Activated naive CD4-positive, alpha-beta T cell treated with anti-CD3 and anti-CD28 coated beads, Interleukin-2, amount 50 U/mL, for 24 hours (primary cell): ENCODE measurements around the gene GGN.

Source experiments
- H3K27ac Mint-ChIP-seq: one replicate; pipeline ENCODE4 v1.8.0; 2021; ENCODE audit warnings: mild to moderate bottlenecking, mixed read lengths
- H3K27me3 Mint-ChIP-seq: one replicate; pipeline ENCODE4 v1.8.0; 2021; ENCODE audit warnings: mixed read lengths
- H3K36me3 Mint-ChIP-seq: one replicate; pipeline ENCODE4 v1.8.0; 2021; ENCODE audit warnings: mixed read lengths
- H3K4me1 Mint-ChIP-seq: one replicate; pipeline ENCODE4 v1.8.0; 2021; ENCODE audit warnings: mixed read lengths
- H3K4me3 Mint-ChIP-seq: one replicate; pipeline ENCODE4 v1.8.0; 2021; ENCODE audit warnings: mild to moderate bottlenecking, mixed read lengths
- H3K9me3 Mint-ChIP-seq: one replicate; pipeline ENCODE4 v1.8.0; 2021; ENCODE audit warnings: mixed read lengths

The GGN gene

GRCh38 chr19:38399537-38399936 lies 11.7 kb upstream of the GGN start:
- Mint-ChIP-seq H3K27ac (peak overlapping the region; percentile 71), H3K4me3 (no peak overlapping the region), H3K9me3 (no peaks in the 10 kb centered on the region), H3K4me1 (peaks cover 31% of the 10 kb centered on the region), H3K36me3 (no peaks in the 10 kb centered on the region), H3K27me3 (no peaks in the 10 kb centered on the region)

- no peak overlapping the region for H3K4me3 Mint-ChIP-seq
Measured at GRCh38 chr19:38399081-38399480, 11.2 kb upstream of the GGN start.

GRCh38 chr19:38395381-38396114 lies 7.7 kb upstream of the GGN start:
- no peaks in the 10 kb centered on the region for H3K36me3 Mint-ChIP-seq
- H3K27me3 Mint-ChIP-seq, result no peaks in the 10 kb centered on the region
- no peak overlapping the region for H3K27ac Mint-ChIP-seq
- no peaks in the 10 kb centered on the region for H3K9me3 Mint-ChIP-seq
- H3K4me3 Mint-ChIP-seq, result peak overlapping the region; percentile 84
- peaks cover 28% of the 10 kb centered on the region for H3K4me1 Mint-ChIP-seq

More at GRCh38 chr19:38399081-38399480, 11.2 kb upstream of the GGN start:
- Mint-ChIP-seq H3K36me3 (no peaks in the 10 kb centered on the region), H3K27me3 (no peaks in the 10 kb centered on the region), H3K4me1 (peaks cover 31% of the 10 kb centered on the region), H3K9me3 (no peaks in the 10 kb centered on the region), H3K27ac (peak overlapping the region; percentile 71)

GRCh38 chr19:38394488-38394887 lies 6.7 kb upstream of the GGN start:
- peak overlapping the region; percentile 75 for H3K4me3 Mint-ChIP-seq
- no peaks in the 10 kb centered on the region for H3K27me3 Mint-ChIP-seq
- peaks cover 34% of the 10 kb centered on the region for H3K4me1 Mint-ChIP-seq
- no peaks in the 10 kb centered on the region for H3K36me3 Mint-ChIP-seq
- H3K27ac Mint-ChIP-seq, result peak overlapping the region; percentile 66
- no peaks in the 10 kb centered on the region for H3K9me3 Mint-ChIP-seq

DNA sequence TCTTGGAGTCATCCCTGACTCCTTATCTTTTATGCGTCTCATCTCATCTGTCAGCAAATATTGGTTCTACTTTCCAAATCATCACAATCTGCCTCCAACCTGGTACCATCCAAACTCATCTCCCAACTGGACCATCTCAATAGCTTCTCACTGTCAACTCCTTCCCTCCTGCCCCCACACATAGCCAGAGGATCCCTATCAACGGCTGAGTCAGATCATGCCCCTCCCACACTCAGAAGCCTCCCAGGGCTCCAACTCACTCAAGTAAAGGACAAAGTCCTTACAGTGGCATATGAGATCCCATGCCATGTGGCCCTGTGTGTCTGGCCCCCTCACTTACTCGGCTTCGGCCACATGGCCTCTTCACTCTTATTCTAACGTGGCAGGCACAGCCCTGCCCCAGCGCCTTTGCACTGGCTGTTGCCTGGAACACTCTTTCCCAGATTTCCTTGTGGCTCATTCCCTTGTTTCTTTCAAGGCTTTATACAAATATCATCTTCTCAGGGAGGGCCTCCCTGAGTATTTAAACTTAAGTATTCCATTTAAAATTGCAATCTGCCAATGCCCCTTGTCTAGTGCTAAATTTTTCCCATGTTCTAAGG lies 5.0 kb upstream of the GGN start:
- H3K4me3 Mint-ChIP-seq, result no peak overlapping the region
- no peaks in the 10 kb centered on the region for H3K36me3 Mint-ChIP-seq
- no peaks in the 10 kb centered on the region for H3K9me3 Mint-ChIP-seq
- peak overlapping the region; percentile 10 for H3K27ac Mint-ChIP-seq
- H3K27me3 Mint-ChIP-seq, result peaks cover 2% of the 10 kb centered on the region
- peaks cover 42% of the 10 kb centered on the region for H3K4me1 Mint-ChIP-seq

- Mint-ChIP-seq H3K4me3 (no peak overlapping the region), H3K27me3 (peaks cover 5% of the 10 kb centered on the region), H3K27ac (no peak overlapping the region), H3K9me3 (no peaks in the 10 kb centered on the region), H3K36me3 (peaks cover 3% of the 10 kb centered on the region), H3K4me1 (peaks cover 48% of the 10 kb centered on the region)
Measured at GRCh38 chr19:38391911-38392464, 4.2 kb upstream of the GGN start.

DNA sequence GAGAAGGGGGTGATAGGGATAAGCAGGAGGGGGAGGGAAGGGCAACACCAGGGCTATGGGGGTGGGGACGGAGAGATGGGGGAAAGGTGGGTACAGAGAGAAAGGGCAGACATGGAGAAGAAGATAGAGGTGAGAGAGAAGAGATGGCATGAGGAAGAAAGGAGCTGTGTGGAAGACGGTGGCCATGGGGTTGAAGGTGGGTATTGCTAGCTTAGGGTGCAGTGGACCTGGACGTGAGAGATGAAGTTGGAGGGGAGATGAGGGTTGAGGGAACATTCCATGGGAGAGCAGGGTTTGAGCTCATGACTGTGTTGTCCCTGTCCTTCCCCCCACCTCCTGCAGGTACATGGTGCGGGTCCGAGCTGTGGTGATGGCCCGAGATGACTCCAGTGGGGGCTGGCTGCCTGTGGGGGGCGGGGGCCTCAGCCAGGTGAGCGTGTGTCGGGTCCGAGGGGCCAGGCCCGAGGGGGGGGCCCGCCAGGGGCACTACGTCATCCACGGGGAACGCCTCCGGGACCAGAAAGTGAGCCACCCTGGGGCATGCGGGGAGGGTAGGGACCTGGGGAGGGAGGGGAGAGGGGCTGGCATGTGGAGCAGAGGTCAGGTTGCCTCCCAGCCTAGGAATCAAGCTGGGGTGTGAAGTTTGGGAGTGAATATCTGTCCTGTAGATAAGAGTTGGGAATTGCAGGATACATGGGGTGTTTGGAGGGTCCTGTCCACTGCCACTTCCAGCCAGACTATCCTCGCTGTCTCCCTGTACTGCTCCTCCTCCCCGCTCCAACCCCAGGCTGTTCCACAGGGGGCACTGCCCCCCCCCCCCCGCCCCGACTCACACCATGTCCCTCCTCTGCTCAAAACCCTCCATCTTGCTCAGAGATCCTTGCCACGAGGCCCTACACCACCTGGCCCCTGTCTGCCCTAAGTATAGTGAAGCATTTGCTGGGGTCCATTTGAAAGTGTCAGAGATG lies 2.4 kb upstream of the GGN start:
- Mint-ChIP-seq H3K9me3 (no peaks in the 10 kb centered on the region), H3K27me3 (peaks cover 5% of the 10 kb centered on the region), H3K27ac (no peak overlapping the region)

GRCh38 chr19:38389101-38389925 lies 1.5 kb upstream of the GGN start:
- peaks cover 7% of the 10 kb centered on the region for H3K36me3 Mint-ChIP-seq
- peaks cover 5% of the 10 kb centered on the region for H3K27me3 Mint-ChIP-seq
- no peaks in the 10 kb centered on the region for H3K9me3 Mint-ChIP-seq
- H3K4me3 Mint-ChIP-seq, result peak overlapping the region; percentile 53
- H3K4me1 Mint-ChIP-seq, result peaks cover 39% of the 10 kb centered on the region
- H3K27ac Mint-ChIP-seq, result no peak overlapping the region

More for the DNA sequence above, 2.4 kb upstream of the GGN start:
- Mint-ChIP-seq H3K4me3 (no peak overlapping the region), H3K4me1 (peaks cover 39% of the 10 kb centered on the region), H3K36me3 (peaks cover 3% of the 10 kb centered on the region)

DNA sequence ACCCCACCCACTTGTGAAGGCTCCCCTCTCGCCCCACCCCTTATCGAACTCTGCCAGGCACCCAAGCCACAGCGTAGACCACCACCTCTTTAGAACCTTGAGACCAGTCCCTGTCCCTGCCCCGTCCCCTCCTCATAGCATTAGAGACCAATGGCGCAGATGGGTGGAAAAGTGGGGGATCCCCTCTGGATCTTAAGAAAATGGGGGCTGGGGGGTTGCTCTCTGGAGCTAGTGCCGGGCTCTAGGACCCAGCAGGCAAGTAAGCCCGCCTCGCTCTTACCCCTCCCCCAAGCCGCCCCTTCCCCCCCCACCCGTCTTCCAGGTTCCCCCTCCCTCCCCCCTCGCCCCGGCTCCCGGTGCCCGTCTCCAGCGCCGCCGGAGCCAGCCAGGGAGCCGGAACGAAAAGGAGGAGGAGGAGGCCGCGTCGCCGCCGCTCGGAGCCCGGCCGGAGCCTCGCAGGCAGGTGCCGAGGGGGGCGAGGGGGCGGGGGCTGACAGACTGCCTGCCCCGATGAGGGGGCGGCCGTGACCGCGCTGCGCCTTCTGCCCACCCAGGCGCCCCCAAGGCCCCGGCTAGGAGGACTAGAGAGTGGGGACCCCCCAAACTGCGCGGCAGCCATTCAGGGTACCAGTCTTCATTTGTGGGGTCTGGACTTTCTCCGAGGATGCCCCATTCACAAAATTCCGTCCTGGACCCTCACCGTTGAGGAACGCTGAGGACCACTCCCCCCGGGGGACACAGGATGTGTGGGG lies 691 bp upstream of the GGN start, which contains the start of gene SPRED3:
TSS of gene SPRED3 (plus strand) at position 349 of the 752 bp plus-strand sequence. CDS start 1,606 bp downstream, outside the sequence.
- H3K4me1 Mint-ChIP-seq, result peaks cover 31% of the 10 kb centered on the region
- peaks cover 5% of the 10 kb centered on the region for H3K27me3 Mint-ChIP-seq
- H3K9me3 Mint-ChIP-seq, result no peaks in the 10 kb centered on the region
- peak within 1 kb of the TSS; percentile 88 for H3K4me3 Mint-ChIP-seq
- H3K27ac Mint-ChIP-seq, result peak within 1 kb of the TSS; percentile 33
- H3K36me3 Mint-ChIP-seq, result peaks cover 8% of the 10 kb centered on the region

GRCh38 chr19:38386971-38387549 lies 774 bp downstream of the GGN start:
- H3K27ac Mint-ChIP-seq, result peak overlapping the region; percentile 38
- peaks cover 26% of the 10 kb centered on the region for H3K4me1 Mint-ChIP-seq
- peaks cover 5% of the 10 kb centered on the region for H3K27me3 Mint-ChIP-seq
- H3K9me3 Mint-ChIP-seq, result no peaks in the 10 kb centered on the region
- H3K36me3 Mint-ChIP-seq, result peaks cover 13% of the 10 kb centered on the region
- peak overlapping the region; percentile 88 for H3K4me3 Mint-ChIP-seq

- Mint-ChIP-seq H3K36me3 (peaks cover 19% of the 10 kb centered on the region), H3K4me1 (peaks cover 26% of the 10 kb centered on the region), H3K4me3 (peak overlapping the region; percentile 11), H3K27ac (no peak overlapping the region), H3K27me3 (peaks cover 5% of the 10 kb centered on the region), H3K9me3 (no peaks in the 10 kb centered on the region)
Measured at GRCh38 chr19:38386300-38386970, 1.4 kb downstream of the GGN start.

GRCh38 chr19:38385804-38386257 lies 2.0 kb downstream of the GGN start:
- Mint-ChIP-seq H3K27ac (no peak overlapping the region), H3K36me3 (peaks cover 24% of the 10 kb centered on the region), H3K27me3 (peaks cover 5% of the 10 kb centered on the region), H3K4me3 (no peak overlapping the region), H3K4me1 (peaks cover 26% of the 10 kb centered on the region), H3K9me3 (no peaks in the 10 kb centered on the region)

GRCh38 chr19:38385057-38385803 lies 2.6 kb downstream of the GGN start:
- Mint-ChIP-seq H3K36me3 (peaks cover 27% of the 10 kb centered on the region), H3K27ac (peak overlapping the region; percentile 55), H3K27me3 (peaks cover 5% of the 10 kb centered on the region), H3K4me1 (peaks cover 26% of the 10 kb centered on the region), H3K9me3 (no peaks in the 10 kb centered on the region), H3K4me3 (peak overlapping the region; percentile 26)
